HepG2 (cell line): ENCODE measurements around the gene GPR162. TPM values are rescaled to one million over a fixed set of nuclear protein-coding genes. Genes with fewer than 3 reads are reported as not detected.

Experiments used
- CREB3 ChIP-seq: sonication (generic); formaldehyde crosslinking; IDR thresholded peaks from 2 replicates; pipeline ENCODE4 v1.5.0; 2020; ENCODE audit warnings: missing genetic modification reagents
- ELF3 ChIP-seq: IDR thresholded peaks from 2 replicates; pipeline ENCODE4 v1.6.1; 2016; ENCODE audit warnings: missing genetic modification reagents, missing compliant biosample characterization
- MAZ ChIP-seq, 2 experiments: sonication (generic) in 1 of 2; formaldehyde crosslinking in 1 of 2; IDR thresholded peaks; 2 replicates each; pipeline versions ENCODE4 v1.5.0 to v1.6.1; 2012 to 2020; ENCODE audit warnings: low read depth in 2 of 2, mild to moderate bottlenecking in 2 of 2, borderline replicate concordance in 1 of 2, improper control_type of control experiment in 1 of 2, low read length in 1 of 2, missing genetic modification reagents in 1 of 2, moderate library complexity in 1 of 2
- MTERF4 ChIP-seq: sonication (generic); formaldehyde crosslinking; IDR thresholded peaks from 2 replicates; pipeline ENCODE4 v1.8.0; 2023; ENCODE audit warnings: mild to moderate bottlenecking, missing genetic modification reagents
- NONO ChIP-seq, 2 experiments: fragments of 450-650 bp in 1 of 2; sonication (generic) in 1 of 2; formaldehyde crosslinking in 1 of 2; IDR thresholded peaks in 1 of 2; conservative IDR thresholded peaks in 1 of 2; 2 replicates each; pipeline versions ENCODE4 v1.6.1 to v1.8.0; 2017 to 2022; ENCODE audit warnings: mild to moderate bottlenecking in 1 of 2, missing genetic modification reagents in 1 of 2, moderate library complexity in 1 of 2
- POLR2A ChIP-seq, 2 experiments: IDR thresholded peaks; 2 replicates each; pipeline ENCODE4 v1.6.1; 2011; ENCODE audit warnings: low read depth in 2 of 2, low read length in 2 of 2, mild to moderate bottlenecking in 1 of 2, moderate library complexity in 1 of 2; ENCODE audit not compliant: insufficient read depth in 1 of 2
- TAF1 ChIP-seq: sonication (generic); formaldehyde crosslinking; IDR thresholded peaks from 2 replicates; pipeline ENCODE4 v1.4.0; 2020; ENCODE audit warnings: missing genetic modification reagents
- U2AF1 ChIP-seq: fragments of 200-400 bp; formaldehyde crosslinking; optimal IDR thresholded peaks from 2 replicates; pipeline ENCODE3; 2017; ENCODE audit warnings: mild to moderate bottlenecking, low read depth, low read length
- ZNF274 ChIP-seq: sonication (generic); formaldehyde crosslinking; IDR thresholded peaks from 2 replicates; pipeline ENCODE4 v1.5.1; 2020; ENCODE audit warnings: mild to moderate bottlenecking, missing genetic modification reagents
- ZNF414 ChIP-seq: sonication (generic); formaldehyde crosslinking; IDR thresholded peaks from 2 replicates; pipeline ENCODE4 v1.5.0; 2020; ENCODE audit warnings: missing genetic modification reagents
- ZNF652 ChIP-seq: IDR thresholded peaks from 2 replicates; pipeline ENCODE4 v1.6.1; 2016; ENCODE audit warnings: low read depth, borderline replicate concordance
- polyA plus RNA-seq, 8 experiments: library from polyadenylated mRNA; depleted of rRNA in 3 of 8; stranded (reverse) in 7 of 8; unstranded in 1 of 8; fragments of >200 nt; fragmentation: Illumina TruSeq in 4 of 8; extraction: Trizol in 4 of 8; gene quantifications; 2 replicates each; pipeline versions ENCODE4 v1.2.1 to v1.2.3, GENCODE V29; 2011 to 2016; ENCODE audit warnings: low read depth in 4 of 8, missing spikeins in 1 of 8, mixed read lengths in 1 of 8; ENCODE audit not compliant: insufficient read depth in 1 of 8
- total RNA-seq, 5 experiments: library from RNA; depleted of rRNA; stranded (reverse); fragments of >200 nt; fragmentation: Illumina TruSeq; extraction: Trizol; gene quantifications; 2 replicates each; pipeline ENCODE4 v1.2.3, GENCODE V29; 2016; ENCODE audit warnings: low read depth in 1 of 5
- TF ChIP-seq, protein P1 (sequence below): sonication (generic); formaldehyde crosslinking; IDR thresholded peaks from 2 replicates; pipeline ENCODE4 v1.4.0; 2020; ENCODE audit warnings: missing genetic modification reagents
- TF ChIP-seq, protein P2 (sequence below): sonication (generic); formaldehyde crosslinking; IDR thresholded peaks from 2 replicates; pipeline ENCODE4 v1.8.1; 2023; ENCODE audit warnings: missing genetic modification reagents, inconsistent platforms, borderline replicate concordance

Gene GPR162
- total and polyA plus RNA-seq, 2 of the 13 experiments (the other 11 are each of a cell fraction or from before 2014, with no cell fraction given), result 0.08 TPM; not detected in 1

DNA sequence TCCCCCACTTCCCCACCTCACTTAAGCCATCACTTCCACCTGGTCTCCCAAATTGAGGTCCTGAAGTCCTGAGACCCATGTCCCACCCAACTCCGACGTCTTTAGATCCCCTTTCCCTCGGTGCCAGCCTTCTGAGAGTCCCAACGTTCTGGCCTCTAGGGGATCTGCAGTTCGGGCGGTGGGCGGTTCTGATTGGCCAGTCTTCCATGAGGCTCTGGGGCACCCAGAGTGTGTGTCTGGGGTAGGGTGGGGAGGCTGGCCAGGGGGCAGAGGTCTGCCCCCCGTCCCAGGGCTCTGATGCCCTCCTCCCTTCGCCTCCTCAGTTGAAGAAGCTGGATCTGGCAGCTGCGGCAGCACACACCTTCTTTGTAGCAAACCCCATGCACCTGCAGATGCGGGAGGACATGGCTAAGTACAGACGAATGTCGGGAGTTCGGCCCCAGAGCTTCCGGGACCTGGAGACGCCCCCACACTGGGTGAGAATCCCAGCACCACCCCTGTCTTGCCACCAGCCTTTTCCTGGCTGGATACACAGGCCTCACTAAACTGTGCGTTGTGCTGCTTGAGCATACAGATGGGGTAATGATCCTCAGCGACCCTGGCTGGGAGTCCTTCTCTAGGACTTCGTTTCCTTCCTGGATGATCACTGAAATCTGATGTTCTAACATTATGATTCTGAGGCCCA lies 8.1 kb downstream of the GPR162 start (continued):
- TF ChIP-seq ZNF274 (no peak), MAZ (IDR thresholded peaks at IDR 0.05; ENCODE audit: borderline replicate concordance, low read depth, low read length) (no peak), MAZ (CRISPR knock-in tag; IDR thresholded peaks at IDR 0.05; ENCODE audit: low read depth) (no peak; the same call in 1 of the 2 replicates), MTERF4 (CRISPR knock-in tag) (no peak), POLR2A (IDR thresholded peaks at IDR 0.05; ENCODE audit: insufficient read depth in 1 of 2, low read depth in 2 of 2, low read length in 2 of 2) (peak in 1 of 2 experiments; percentile 87; a peak in 2 of 4 replicates), ZNF414 (CRISPR knock-in tag) (no peak), NONO (IDR thresholded peaks at IDR 0.05) (no peak), NONO (CRISPR knock-in tag; conservative IDR thresholded peaks at IDR 0.05) (no peak), U2AF1 (no peak), ELF3 (CRISPR knock-in tag) (no peak), CREB3 (CRISPR knock-in tag) (0 out of 2 replicates have a peak, but pooled peaks have one; percentile 50), TAF1 (CRISPR knock-in tag) (peak; percentile 14), ZNF652 (CRISPR knock-in tag) (no peak)
- TF ChIP-seq, protein P1, sequence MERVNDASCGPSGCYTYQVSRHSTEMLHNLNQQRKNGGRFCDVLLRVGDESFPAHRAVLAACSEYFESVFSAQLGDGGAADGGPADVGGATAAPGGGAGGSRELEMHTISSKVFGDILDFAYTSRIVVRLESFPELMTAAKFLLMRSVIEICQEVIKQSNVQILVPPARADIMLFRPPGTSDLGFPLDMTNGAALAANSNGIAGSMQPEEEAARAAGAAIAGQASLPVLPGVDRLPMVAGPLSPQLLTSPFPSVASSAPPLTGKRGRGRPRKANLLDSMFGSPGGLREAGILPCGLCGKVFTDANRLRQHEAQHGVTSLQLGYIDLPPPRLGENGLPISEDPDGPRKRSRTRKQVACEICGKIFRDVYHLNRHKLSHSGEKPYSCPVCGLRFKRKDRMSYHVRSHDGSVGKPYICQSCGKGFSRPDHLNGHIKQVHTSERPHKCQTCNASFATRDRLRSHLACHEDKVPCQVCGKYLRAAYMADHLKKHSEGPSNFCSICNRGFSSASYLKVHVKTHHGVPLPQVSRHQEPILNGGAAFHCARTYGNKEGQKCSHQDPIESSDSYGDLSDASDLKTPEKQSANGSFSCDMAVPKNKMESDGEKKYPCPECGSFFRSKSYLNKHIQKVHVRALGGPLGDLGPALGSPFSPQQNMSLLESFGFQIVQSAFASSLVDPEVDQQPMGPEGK (CRISPR knock-in tag), result 0 out of 2 replicates have a peak, but pooled peaks have one; percentile 30
- TF ChIP-seq, protein P2, sequence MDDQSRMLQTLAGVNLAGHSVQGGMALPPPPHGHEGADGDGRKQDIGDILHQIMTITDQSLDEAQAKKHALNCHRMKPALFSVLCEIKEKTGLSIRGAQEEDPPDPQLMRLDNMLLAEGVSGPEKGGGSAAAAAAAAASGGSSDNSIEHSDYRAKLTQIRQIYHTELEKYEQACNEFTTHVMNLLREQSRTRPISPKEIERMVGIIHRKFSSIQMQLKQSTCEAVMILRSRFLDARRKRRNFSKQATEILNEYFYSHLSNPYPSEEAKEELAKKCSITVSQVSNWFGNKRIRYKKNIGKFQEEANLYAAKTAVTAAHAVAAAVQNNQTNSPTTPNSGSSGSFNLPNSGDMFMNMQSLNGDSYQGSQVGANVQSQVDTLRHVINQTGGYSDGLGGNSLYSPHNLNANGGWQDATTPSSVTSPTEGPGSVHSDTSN (CRISPR knock-in tag), result no peak
